Measurements from ENCODE around the gene C15orf61.

The C15orf61 gene

DNA sequence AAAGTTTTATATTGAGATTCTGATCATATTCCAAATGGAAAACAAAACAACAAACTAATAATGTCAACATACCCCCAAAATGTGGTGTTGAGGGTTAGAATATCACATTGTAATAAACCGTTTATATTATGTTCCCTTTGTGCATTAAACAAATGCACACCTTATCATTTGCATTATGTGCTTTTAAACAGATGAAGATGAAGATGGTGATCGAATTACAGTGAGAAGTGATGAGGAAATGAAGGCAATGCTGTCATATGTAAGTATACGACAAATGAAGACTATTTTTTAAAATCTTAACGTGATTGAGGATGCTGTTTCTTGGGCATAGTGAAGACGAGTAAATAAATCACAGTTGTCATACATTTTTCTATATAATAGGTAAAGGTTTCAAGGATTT is 42.2 kb downstream of the C15orf61 start:
- DNase-seq (ENCODE audit: low read depth in 1 of 2, low spot score in 1 of 2), result no peak
- in situ Hi-C loops (cut with HindIII; ENCODE audit: low pct_unique_long_range_greater_than_20kb, low sequenced_read_pairs), result no loop called here
- no peak for TF ChIP-seq JUND (IDR thresholded peaks at IDR 0.05; ENCODE audit: low read depth)

DNA sequence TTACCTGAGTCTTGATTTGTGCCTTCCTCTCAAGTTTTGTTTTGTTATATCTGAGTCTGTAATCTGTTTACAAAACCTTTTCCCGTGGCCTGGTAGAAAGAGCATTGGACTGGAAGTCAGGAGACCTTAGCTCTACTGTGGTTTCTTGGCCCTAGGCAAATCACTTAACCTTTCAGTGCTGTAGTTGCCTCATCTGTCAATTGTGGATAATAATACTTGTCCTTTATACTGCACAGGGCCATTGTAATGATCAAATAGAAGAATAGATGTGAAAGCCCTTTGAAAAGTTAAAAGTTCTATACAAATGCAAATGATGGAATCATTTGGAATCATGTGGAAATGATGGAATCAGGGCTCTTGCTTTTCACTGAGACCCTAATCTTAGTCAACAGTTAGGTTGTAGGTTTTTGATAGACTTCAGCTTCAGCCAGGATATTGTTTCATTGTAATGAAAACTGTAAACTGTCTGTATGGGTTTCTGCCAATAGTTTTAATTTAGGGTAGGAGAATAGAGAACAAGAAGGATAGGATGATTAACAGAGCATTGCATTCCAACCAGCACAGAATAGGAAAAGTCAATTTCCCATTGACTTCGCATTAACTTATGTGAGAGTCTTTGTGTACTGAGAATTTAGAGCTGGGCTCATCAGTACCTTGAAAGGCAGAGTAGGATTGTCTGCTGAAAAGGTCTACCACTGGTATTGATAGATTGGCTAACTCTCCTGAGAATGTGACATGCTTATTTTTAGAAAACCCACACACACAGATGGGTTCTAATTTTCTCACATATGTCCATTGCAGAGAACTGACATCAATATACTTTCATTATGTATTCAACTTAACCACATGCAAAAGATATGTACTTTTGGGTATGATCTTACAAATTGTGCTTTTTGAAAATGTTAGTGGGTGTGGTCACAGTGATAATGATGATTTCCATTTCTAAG is 43.4 kb downstream of the C15orf61 start:
- no peak for TF ChIP-seq JUND (IDR thresholded peaks at IDR 0.05; ENCODE audit: low read depth)
- in situ Hi-C loops (cut with HindIII; ENCODE audit: low pct_unique_long_range_greater_than_20kb, low sequenced_read_pairs), result no loop called here
- DNase-seq (ENCODE audit: low read depth in 1 of 2, low spot score in 1 of 2), result no peak

DNA sequence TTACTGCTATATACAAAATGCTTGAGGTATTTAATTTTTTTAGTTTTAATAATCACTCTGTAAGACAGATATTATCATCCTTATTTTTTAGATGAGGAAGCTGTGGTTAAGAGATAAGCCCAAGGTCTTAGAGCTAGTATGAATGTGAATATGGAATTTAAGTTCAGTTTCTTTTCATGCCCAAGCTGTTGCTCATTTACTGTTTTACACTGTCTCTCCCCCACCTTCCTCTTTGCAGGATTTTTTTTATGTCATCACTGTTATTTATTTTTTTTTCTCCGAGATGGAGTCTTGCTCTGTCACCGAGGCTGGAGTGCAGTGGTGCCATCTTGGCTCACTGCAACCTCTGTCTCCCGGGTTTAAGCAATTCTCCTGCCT is 44.0 kb downstream of the C15orf61 start:
- no peak for DNase-seq (ENCODE audit: low read depth in 1 of 2, low spot score in 1 of 2)
- no peak for TF ChIP-seq JUND (IDR thresholded peaks at IDR 0.05; ENCODE audit: low read depth)
- in situ Hi-C loops (cut with HindIII; ENCODE audit: low pct_unique_long_range_greater_than_20kb, low sequenced_read_pairs), result no loop called here

DNA sequence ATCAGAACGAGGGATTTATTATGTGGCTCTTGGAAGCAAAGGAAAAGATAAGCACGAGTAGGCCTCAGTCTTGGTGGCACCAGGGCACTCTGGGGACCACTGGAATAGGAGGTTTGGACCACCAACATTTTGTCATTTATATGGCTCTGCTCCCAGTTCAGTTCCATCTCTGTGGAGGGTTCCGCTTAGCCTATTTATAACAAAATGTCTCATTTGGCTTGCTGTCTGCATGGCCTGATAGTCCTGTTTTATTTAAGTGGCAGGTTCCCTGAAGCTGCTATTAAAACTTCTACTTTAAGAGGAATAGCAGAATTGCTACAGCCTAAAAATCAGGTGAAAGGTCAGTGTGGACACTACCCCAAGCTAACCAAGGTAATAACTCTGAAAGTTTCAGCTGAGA is 48.7 kb downstream of the C15orf61 start:
- in situ Hi-C loops (cut with HindIII; ENCODE audit: low pct_unique_long_range_greater_than_20kb, low sequenced_read_pairs), result no loop called here
- DNase-seq (ENCODE audit: low read depth in 1 of 2, low spot score in 1 of 2), result no peak
- TF ChIP-seq JUND (IDR thresholded peaks at IDR 0.05; ENCODE audit: low read depth), result no peak

DNA sequence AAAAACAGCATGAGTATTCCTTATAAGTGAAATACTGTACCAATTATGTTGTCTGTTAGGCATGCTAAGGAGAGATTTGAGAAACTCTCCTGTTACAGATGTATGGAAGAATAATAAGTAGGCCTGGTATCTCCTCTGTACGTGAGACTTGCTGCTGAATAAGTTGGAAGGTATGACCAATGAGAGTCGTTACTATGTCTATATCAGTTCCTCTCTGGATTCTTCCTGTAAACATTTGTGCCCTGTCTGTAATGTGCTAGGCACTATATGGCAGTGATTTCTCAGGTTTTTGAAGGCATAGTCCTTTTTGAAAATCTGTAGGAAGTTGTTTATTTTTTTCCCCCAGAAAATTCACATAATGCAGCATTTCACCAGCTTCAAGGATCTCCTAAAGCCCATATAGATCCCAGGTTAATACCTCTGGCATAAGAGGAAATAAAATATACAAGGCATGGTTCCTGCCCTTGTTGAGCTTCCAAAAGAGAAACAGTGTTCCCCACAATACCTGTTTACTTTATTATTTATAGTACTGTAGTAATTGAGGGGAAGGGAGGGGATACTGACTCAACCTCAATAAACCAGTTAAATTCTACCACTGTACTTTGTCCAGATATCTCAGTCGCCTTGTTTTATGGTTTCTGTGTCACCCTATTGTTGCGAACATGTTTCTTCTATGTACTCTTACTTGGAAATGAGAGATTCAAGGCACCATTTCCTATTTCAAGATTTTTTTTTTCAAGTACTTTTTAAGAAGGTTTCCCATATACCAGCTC is 50.1 kb downstream of the C15orf61 start:
- in situ Hi-C loops (cut with HindIII; ENCODE audit: low pct_unique_long_range_greater_than_20kb, low sequenced_read_pairs), result no loop called here

DNA sequence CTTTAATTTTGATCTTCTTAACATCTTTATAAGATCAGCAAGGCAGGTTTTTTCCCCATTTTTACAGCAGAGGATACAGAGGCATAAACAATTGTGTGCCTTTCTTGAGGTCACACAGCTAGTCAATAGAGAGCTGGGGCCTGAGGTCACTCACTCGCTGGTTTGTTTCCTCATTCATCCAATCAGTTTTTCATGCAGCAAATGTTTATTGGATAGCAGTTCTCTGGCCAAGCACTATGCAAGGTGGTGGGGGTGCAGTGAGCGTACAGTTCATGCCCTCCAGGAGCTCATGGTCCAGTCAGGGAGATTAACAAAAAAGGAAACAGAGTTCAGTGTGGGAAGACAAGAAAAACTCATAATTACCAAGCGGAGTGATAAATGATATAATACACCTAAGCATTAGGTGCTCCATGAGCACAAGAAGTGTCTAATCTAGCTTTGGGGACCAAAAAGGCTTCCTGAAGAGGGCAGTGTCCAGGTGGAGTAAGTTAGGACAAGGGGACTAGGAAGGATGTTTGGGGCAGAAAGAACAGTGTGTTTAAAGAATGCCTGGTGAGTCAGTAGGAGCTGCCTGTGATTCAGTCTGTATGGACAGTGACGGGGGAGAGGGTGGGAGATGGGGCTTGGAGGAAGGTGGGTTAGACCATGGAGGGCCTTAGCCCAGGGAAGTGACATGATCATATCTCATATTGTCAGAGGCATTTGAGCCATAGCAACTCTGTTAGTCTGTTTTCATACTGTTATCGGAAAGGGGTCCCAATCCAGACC is 50.9 kb downstream of the C15orf61 start:
- TF ChIP-seq JUND (IDR thresholded peaks at IDR 0.05; ENCODE audit: low read depth), result no peak
- in situ Hi-C loops (cut with HindIII; ENCODE audit: low pct_unique_long_range_greater_than_20kb, low sequenced_read_pairs), result no loop called here
- DNase-seq (ENCODE audit: low read depth in 1 of 2, low spot score in 1 of 2), result no peak

More for the DNA sequence above, 50.1 kb downstream of the C15orf61 start:
- no peak for DNase-seq (ENCODE audit: low read depth in 1 of 2, low spot score in 1 of 2)
- no peak for TF ChIP-seq JUND (IDR thresholded peaks at IDR 0.05; ENCODE audit: low read depth)

DNA sequence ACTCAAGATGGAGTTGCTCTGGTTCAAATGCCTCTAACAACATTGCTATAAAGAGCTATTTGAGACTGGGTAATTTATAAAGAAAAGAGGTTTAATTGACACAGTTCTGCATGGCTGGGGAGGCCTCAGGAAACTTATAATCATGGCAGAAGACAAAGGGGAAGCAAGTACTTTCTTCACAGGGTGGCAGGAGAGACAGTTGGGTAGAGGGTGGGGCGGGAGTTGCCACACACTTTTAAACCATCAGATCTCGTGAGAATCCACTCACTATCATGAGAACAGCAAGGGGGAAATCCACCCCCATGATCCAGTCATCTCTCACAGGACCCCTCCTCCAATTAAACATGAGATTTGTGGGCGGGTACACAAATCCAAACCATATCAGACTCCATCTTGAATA is 52.3 kb downstream of the C15orf61 start:
- DNase-seq (ENCODE audit: low read depth in 1 of 2, low spot score in 1 of 2), result no peak
- in situ Hi-C loops (cut with HindIII; ENCODE audit: low pct_unique_long_range_greater_than_20kb, low sequenced_read_pairs), result no loop called here
- no peak for TF ChIP-seq JUND (IDR thresholded peaks at IDR 0.05; ENCODE audit: low read depth)

DNA sequence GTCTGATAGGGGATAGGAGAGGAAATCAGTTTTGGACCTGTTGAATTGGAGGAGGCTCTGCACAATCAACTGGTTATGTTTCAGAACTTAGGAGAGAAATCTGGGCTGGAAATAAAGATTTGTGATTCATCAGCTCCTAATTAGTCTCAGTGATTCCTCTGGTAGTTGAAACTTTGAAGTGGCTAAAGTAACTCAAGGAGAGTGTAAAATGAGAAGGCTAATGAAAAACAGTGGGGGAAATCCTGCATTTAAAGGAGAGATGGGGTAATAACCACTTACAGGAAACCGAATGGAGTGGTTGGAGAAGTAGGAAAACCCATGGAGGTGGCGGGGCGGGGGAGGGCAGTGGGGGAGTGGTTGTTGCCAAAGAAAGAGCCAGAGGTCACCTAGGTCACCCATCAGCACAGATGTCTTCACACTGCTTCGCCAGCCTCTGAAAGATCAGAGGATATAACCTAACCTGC is 54.1 kb downstream of the C15orf61 start:
- TF ChIP-seq JUND (IDR thresholded peaks at IDR 0.05; ENCODE audit: low read depth), result no peak
- in situ Hi-C loops (cut with HindIII; ENCODE audit: low pct_unique_long_range_greater_than_20kb, low sequenced_read_pairs), result no loop called here
- DNase-seq (ENCODE audit: low read depth in 1 of 2, low spot score in 1 of 2), result no peak

DNA sequence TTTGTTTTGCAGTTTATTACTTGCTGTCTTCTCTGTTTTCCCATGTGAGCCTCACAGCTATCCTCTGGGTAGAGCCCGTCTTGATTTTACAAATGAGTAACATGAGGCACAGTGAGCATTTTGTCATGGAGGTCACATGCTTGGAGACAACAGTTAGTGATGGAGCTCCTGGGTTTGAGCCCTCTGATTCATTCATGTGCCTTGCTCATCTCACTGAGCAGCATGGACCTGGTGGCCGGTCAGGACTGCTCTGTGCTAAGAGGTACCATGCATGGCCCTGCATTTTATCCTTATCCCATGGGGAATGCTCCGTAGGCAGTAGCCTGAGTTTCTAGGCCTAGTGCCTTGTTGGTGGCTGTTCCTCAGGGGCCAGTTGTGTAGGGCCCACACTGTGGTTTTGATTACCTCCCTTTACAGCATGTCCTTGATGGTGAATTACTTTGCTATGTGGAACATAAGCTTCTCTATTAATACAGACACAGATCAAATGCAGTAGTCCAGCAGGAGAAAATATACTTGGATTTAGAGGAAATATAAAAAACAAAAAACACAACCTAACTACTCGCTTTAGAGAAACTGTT is 57.2 kb downstream of the C15orf61 start:
- in situ Hi-C loops (cut with HindIII; ENCODE audit: low pct_unique_long_range_greater_than_20kb, low sequenced_read_pairs), result no loop called here
- DNase-seq (ENCODE audit: low read depth in 1 of 2, low spot score in 1 of 2), result no peak
- TF ChIP-seq JUND (IDR thresholded peaks at IDR 0.05; ENCODE audit: low read depth), result no peak

DNA sequence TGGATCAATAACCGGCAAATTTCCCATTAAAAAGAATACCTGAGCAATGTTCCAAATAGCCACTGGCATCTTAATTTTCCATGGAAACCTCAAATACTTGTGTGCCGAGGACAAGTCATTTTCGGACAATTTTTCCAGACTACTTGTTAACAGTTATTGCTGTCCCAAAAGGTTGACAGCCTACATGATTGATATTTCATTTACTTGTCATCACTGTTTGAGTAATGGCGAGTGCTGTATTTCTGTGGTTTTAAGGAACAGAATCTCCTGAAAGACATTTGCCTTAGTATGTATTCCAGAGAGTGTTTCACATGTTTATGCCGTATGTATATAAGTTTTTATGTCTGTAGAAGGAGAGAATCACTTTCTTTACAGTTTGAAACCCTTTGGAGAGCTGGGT is 58.2 kb downstream of the C15orf61 start:
- in situ Hi-C loops (cut with HindIII; ENCODE audit: low pct_unique_long_range_greater_than_20kb, low sequenced_read_pairs), result no loop called here
- DNase-seq (ENCODE audit: low read depth in 1 of 2, low spot score in 1 of 2), result no peak
- TF ChIP-seq JUND (IDR thresholded peaks at IDR 0.05; ENCODE audit: low read depth), result no peak
